Trophoblast cell (in vitro differentiated cells and primary cell): ENCODE results near the gene ANXA2R.

Source experiments
- DNase-seq, 2 donors: peaks; one replicate each; pipeline ENCODE4 v3.0.0-alpha.2; 2016
- H2AFZ ChIP-seq: 2 replicates; pipeline ENCODE4 v1.6.1; 2013; ENCODE audit warnings: low read length, moderate library complexity, mild to moderate bottlenecking; ENCODE audit not compliant: insufficient read depth, poor library complexity
- H2AK5ac ChIP-seq: 2 replicates; pipeline ENCODE4 v1.6.1; 2013; ENCODE audit warnings: mild to moderate bottlenecking, low read length
- H2BK120ac ChIP-seq: 2 replicates; pipeline ENCODE4 v1.6.1; 2013; ENCODE audit warnings: low read length, mild to moderate bottlenecking, moderate library complexity; ENCODE audit not compliant: insufficient read depth, poor library complexity
- H2BK12ac ChIP-seq: 2 replicates; pipeline ENCODE4 v1.6.1; 2013; ENCODE audit warnings: mild to moderate bottlenecking, low read length, moderate library complexity
- H2BK5ac ChIP-seq: 2 replicates; pipeline ENCODE4 v1.6.1; 2013; ENCODE audit warnings: low read length, low read depth, moderate library complexity, mild to moderate bottlenecking; ENCODE audit not compliant: poor library complexity
- H3K14ac ChIP-seq: 2 replicates; pipeline ENCODE4 v1.6.1; 2013; ENCODE audit warnings: mild to moderate bottlenecking, low read length
- H3K18ac ChIP-seq: 2 replicates; pipeline ENCODE4 v1.6.1; 2013; ENCODE audit warnings: mild to moderate bottlenecking, low read length
- H3K23ac ChIP-seq: 2 replicates; pipeline ENCODE4 v1.6.1; 2013; ENCODE audit warnings: low read length
- H3K27ac ChIP-seq: 2 replicates; pipeline ENCODE4 v1.5.1; 2013; ENCODE audit warnings: low read depth, mild to moderate bottlenecking, inconsistent platforms, low read length, moderate library complexity
- H3K27me3 ChIP-seq: 2 replicates; pipeline ENCODE4 v1.6.1; 2013; ENCODE audit warnings: inconsistent platforms, mild to moderate bottlenecking, low read length, moderate library complexity; ENCODE audit not compliant: insufficient read depth
- H3K36me3 ChIP-seq, 2 experiments: 1 replicate in 1 of 2; 2 replicates in 1 of 2; pipeline ENCODE4 v1.6.1; 2013; ENCODE audit warnings: low read length in 2 of 2, mild to moderate bottlenecking in 2 of 2, moderate library complexity in 1 of 2; ENCODE audit not compliant: insufficient read depth in 2 of 2, control insufficient read depth in 1 of 2
- H3K4ac ChIP-seq: 2 replicates; pipeline ENCODE4 v1.6.1; 2013; ENCODE audit warnings: low read depth, mild to moderate bottlenecking, low read length, moderate library complexity
- H3K4me1 ChIP-seq, 2 experiments: 1 replicate in 1 of 2; 2 replicates in 1 of 2; pipeline ENCODE4 v1.6.1; 2013; ENCODE audit warnings: low read length in 2 of 2, mild to moderate bottlenecking in 2 of 2, moderate library complexity in 1 of 2; ENCODE audit not compliant: insufficient read depth in 2 of 2, control insufficient read depth in 1 of 2
- H3K4me2 ChIP-seq: 2 replicates; pipeline ENCODE4 v1.6.1; 2013; ENCODE audit warnings: inconsistent platforms, mild to moderate bottlenecking, low read length, moderate library complexity
- H3K4me3 ChIP-seq: 2 replicates; pipeline ENCODE4 v1.5.1; 2013; ENCODE audit warnings: mild to moderate bottlenecking, low read depth, low read length, inconsistent platforms
- H3K79me1 ChIP-seq: one replicate; pipeline ENCODE4 v1.6.1; 2013; ENCODE audit warnings: low read length
- H3K79me2 ChIP-seq: 2 replicates; pipeline ENCODE4 v1.6.1; 2013; ENCODE audit warnings: low read length, mild to moderate bottlenecking; ENCODE audit not compliant: control insufficient read depth, insufficient read depth, poor library complexity
- H3K9ac ChIP-seq: 2 replicates; pipeline ENCODE4 v1.6.1; 2013; ENCODE audit warnings: mild to moderate bottlenecking, low read length
- H3K9me3 ChIP-seq: 2 replicates; pipeline ENCODE4 v1.6.1; 2013; ENCODE audit warnings: low read depth, mild to moderate bottlenecking, control low read depth, inconsistent platforms, low read length; ENCODE audit not compliant: insufficient read depth
- H4K12ac ChIP-seq: 2 replicates; pipeline ENCODE4 v1.6.1; 2013; ENCODE audit warnings: low read depth, mild to moderate bottlenecking, low read length, moderate library complexity
- H4K8ac ChIP-seq: 2 replicates; pipeline ENCODE4 v1.6.1; 2013; ENCODE audit warnings: low read depth, mild to moderate bottlenecking, low read length, moderate library complexity
- H4K91ac ChIP-seq: one replicate; pipeline ENCODE4 v1.6.1; 2013; ENCODE audit warnings: low read depth, mild to moderate bottlenecking, low read length, moderate library complexity
- WGBS: extraction: QIAGEN DNeasy Blood & Tissue Kit; methylation state at CpG from one replicate; pipeline ENCODE4 v1.1.7; 2013; ENCODE audit warnings: missing lambda C conversion rate; ENCODE audit not compliant: insufficient read length, insufficient coverage; ENCODE audit errors: extremely low coverage; 5-methylcytosine and 5-hydroxymethylcytosine counted together

Gene ANXA2R

DNA sequence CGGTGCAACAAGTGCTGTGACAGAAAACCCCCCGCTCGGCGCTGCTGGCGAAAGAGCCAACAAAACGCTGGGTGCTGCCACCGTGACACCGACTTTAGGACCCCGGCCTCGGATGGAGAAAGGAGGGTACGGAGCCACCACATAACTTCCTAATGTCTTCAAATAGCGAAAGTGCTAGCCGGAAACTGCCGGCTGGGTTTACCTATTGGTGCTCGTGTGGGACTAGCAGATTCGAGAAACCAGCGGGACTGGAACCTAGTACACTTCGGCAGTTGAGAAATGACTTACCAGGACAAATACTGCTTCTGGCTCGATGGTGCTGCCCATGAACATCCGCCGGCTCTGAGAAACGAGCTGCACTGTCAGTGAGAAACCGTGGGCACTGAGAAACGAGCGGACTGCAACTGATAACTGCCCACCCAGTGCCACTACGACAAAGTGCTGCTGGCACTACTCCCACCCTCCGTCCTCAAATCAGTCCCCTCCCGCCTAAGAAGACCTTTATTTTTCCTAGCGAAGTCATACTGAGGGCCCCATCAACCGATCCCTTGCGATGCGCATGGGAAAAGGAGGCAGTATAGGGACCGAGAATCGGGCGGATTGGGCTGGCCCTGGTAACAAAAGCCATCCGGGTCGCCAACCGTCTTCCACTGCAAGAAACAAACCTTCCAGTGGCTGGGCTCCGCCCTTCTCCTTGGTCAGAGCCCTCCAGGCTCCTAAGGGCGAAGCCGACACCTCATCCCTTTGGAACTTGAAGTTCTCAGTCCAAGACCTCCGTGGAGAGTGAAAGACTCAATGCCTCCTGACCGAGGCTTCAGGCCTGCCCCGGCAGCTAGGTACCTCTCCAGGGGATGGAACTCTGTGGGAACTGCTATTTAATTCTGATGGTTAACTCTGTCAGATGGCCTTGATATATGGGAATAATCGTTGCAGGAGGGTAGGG lies 27.0 kb upstream of the ANXA2R start:
- peak overlapping the region; percentile 83 for H3K4me2 ChIP-seq

DNA sequence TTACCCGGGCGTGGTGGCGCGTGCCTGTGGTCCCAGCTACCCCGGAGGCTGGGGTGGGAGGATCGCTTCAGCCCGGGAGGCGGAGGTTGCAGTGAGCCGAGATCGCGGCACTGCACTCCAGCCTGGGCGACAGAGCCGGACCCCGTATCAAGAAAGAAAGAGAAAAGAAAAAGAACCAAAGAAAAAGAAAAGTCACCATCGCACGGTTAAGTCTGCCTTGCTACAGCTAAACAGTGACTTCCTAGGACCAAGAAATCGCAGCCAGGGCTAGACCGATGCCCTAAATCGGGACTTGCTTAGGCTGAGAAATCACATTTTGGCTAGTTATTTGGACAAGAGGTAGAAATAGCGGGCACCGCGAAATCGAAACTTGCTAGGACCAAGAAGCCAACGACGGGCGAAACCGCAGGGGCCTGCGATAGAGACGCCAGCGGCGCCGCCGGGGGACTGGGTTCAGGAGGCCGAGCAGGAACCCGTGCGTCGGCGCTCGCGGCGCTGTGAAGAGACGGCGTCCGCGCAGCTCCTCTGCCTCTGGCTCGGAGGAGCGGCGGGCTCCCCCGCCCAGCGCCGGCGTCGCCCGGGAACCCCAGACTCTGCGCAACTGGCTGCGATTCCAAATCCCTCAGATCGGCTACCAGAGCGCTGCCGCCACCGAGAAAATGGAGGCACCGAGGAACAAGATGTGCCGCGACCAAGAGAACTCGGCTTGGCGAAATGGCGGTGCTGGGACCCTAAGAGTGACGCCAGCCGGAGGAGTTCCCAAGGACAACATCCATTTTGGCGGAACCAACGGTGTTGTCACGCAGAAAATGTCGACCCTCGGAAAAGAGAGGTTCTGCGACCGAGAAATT lies 26.1 kb upstream of the ANXA2R start:
- peak overlapping the region; percentile 95 for H3K18ac ChIP-seq

More for the DNA sequence above, 27.0 kb upstream of the ANXA2R start:
- H2AFZ ChIP-seq = peak overlapping the region; percentile 90
- peak overlapping the region; percentile 91 for H3K14ac ChIP-seq
- peaks cover 18% of the 10 kb centered on the region for H3K79me1 ChIP-seq
- H3K79me2 ChIP-seq = peaks cover 9% of the 10 kb centered on the region
- peak overlapping the region; percentile 68 for H3K4ac ChIP-seq
- WGBS = no CpG with 5 or more reads among the region's 45 CpGs
- no peaks in the 10 kb centered on the region for H3K9me3 ChIP-seq
- peak overlapping the region; percentile 91 for H3K4me3 ChIP-seq
- no peaks in the 10 kb centered on the region for H3K27me3 ChIP-seq
- peak overlapping the region; percentile 83 for H2BK5ac ChIP-seq
- peak overlapping the region; percentile 95 for H3K18ac ChIP-seq
- H4K12ac ChIP-seq = peak overlapping the region; percentile 94
- H3K36me3 ChIP-seq = peaks cover 7 to 11% of the 10 kb centered on the region in 2 experiments
- H2BK120ac ChIP-seq = peak overlapping the region; percentile 94
- H3K23ac ChIP-seq = no peak overlapping the region
- H2BK12ac ChIP-seq = no peak overlapping the region
- peaks cover 6 to 13% of the 10 kb centered on the region in 2 experiments for H3K4me1 ChIP-seq
- peak overlapping the region; percentile 73 for H2AK5ac ChIP-seq
- peak overlapping the region; percentile 97 for H4K8ac ChIP-seq
- H3K27ac ChIP-seq = peak overlapping the region; percentile 91
- DNase-seq = peak; percentile 90 to 98
- H4K91ac ChIP-seq = peak overlapping the region; percentile 95
- peak overlapping the region; percentile 97 for H3K9ac ChIP-seq

DNA sequence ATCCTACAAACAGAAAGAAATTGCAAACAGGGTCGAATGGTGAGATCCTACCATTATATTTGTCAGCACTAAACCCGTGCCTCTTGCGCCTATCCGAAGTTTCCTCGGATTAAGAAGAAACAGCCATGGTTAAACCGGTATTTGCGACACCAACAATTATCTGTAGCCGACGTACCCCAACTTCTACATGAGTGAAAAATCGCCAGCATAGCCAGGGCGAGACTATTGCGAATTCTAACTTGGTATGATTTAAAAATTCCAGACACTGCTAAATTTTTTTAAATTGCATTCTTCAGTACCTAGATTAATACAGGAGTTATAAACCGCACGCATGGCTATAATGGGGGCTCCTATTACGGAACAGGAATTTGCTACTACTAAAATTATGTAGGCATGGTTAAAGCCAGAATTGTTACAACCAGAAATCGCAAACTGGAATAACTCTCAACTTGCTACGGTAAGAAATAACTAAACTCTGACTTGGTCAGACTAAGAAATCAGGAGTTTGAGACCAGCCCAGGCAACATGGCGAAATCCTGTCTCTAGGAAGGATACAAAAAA lies 25.3 kb upstream of the ANXA2R start:
- H3K27ac ChIP-seq = peak overlapping the region; percentile 91
- no peak overlapping the region for H3K18ac ChIP-seq
- H4K8ac ChIP-seq = peak overlapping the region; percentile 97
- WGBS = no CpG with 5 or more reads among the region's 18 CpGs
- H3K14ac ChIP-seq = no peak overlapping the region
- H2AK5ac ChIP-seq = no peak overlapping the region
- peak overlapping the region; percentile 83 for H2BK5ac ChIP-seq
- peak overlapping the region; percentile 95 for H4K91ac ChIP-seq
- no peak overlapping the region for H4K12ac ChIP-seq
- H3K9me3 ChIP-seq = no peaks in the 10 kb centered on the region
- no peak overlapping the region for H2BK12ac ChIP-seq
- H3K23ac ChIP-seq = no peak overlapping the region
- peaks cover 6 to 13% of the 10 kb centered on the region in 2 experiments for H3K4me1 ChIP-seq
- no peak overlapping the region for H3K4ac ChIP-seq
- H3K27me3 ChIP-seq = no peaks in the 10 kb centered on the region
- peak overlapping the region; percentile 75 for H2AFZ ChIP-seq
- DNase-seq = peak; percentile 24 to 91
- H2BK120ac ChIP-seq = peak overlapping the region; percentile 94
- peak overlapping the region; percentile 83 for H3K4me2 ChIP-seq
- H3K4me3 ChIP-seq = peak overlapping the region; percentile 91
- peaks cover 9% of the 10 kb centered on the region for H3K79me2 ChIP-seq
- peak overlapping the region; percentile 65 for H3K9ac ChIP-seq
- peaks cover 18% of the 10 kb centered on the region for H3K79me1 ChIP-seq
- H3K36me3 ChIP-seq = peaks cover 0 to 2% of the 10 kb centered on the region in 2 experiments

More for the DNA sequence above, 26.1 kb upstream of the ANXA2R start:
- Histone ChIP-seq H2AK5ac (no peak overlapping the region), H2AFZ (peak overlapping the region; percentile 75), H3K9ac (peak overlapping the region; percentile 95), H4K91ac (peak overlapping the region; percentile 95), H3K36me3 (peaks cover 2 to 7% of the 10 kb centered on the region in 2 experiments), H3K27ac (peak overlapping the region; percentile 91), H4K8ac (peak overlapping the region; percentile 97), H2BK5ac (peak overlapping the region; percentile 83), H3K4me3 (peak overlapping the region; percentile 91), H3K79me2 (peaks cover 9% of the 10 kb centered on the region), H3K4me1 (peaks cover 6 to 13% of the 10 kb centered on the region in 2 experiments), H3K79me1 (peaks cover 18% of the 10 kb centered on the region), H3K27me3 (no peaks in the 10 kb centered on the region), H3K14ac (peak overlapping the region; percentile 91), H2BK120ac (peak overlapping the region; percentile 94), H3K4ac (peak overlapping the region; percentile 65), H3K9me3 (no peaks in the 10 kb centered on the region), H2BK12ac (no peak overlapping the region), H4K12ac (peak overlapping the region; percentile 94), H3K23ac (no peak overlapping the region), H3K4me2 (peak overlapping the region; percentile 83)
- WGBS = no CpG with 5 or more reads among the region's 75 CpGs
- DNase-seq = peak; percentile 74 to 89

DNA sequence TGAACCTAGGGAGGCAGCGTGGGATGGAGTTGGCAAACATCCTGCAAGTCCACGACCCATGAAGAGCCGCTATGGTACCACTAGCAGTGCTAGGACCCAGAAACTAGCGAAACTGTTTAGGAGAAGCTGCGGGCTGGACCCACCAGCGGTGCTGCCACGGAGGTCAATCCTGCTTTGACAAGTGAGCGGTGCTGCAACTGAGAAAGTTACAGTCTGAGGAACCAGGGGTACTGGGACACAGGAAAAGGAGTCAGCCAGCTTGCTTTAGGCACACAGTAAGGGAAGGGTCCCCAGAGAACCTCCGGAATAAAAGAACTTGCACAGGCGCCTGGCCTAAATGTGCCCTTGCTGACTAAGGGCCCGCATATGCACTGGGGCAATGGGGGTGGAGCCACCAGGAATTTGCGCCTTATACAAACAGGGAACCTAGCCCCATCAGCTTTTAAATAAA lies 23.6 kb upstream of the ANXA2R start:
- H3K18ac ChIP-seq = no peak overlapping the region
- no peak overlapping the region for H3K9ac ChIP-seq
- no peak overlapping the region for H2BK5ac ChIP-seq
- H4K12ac ChIP-seq = no peak overlapping the region
- no peak overlapping the region for H3K14ac ChIP-seq
- no peak overlapping the region for H3K23ac ChIP-seq
- H3K79me2 ChIP-seq = peaks cover 9% of the 10 kb centered on the region
- H3K9me3 ChIP-seq = no peaks in the 10 kb centered on the region
- H3K79me1 ChIP-seq = peaks cover 18% of the 10 kb centered on the region
- H3K4me3 ChIP-seq = no peak overlapping the region
- no peak overlapping the region for H2BK12ac ChIP-seq
- no peaks in the 10 kb centered on the region for H3K36me3 ChIP-seq
- peaks cover 6 to 13% of the 10 kb centered on the region in 2 experiments for H3K4me1 ChIP-seq
- H2AK5ac ChIP-seq = no peak overlapping the region
- no peak overlapping the region for H4K8ac ChIP-seq
- H2AFZ ChIP-seq = no peak overlapping the region
- no peak overlapping the region for H3K4me2 ChIP-seq
- no peak overlapping the region for H3K27ac ChIP-seq
- H3K27me3 ChIP-seq = no peaks in the 10 kb centered on the region
- WGBS = no CpG with 5 or more reads among the region's 12 CpGs
- H3K4ac ChIP-seq = no peak overlapping the region
- peak; percentile 62 to 72 for DNase-seq
- no peak overlapping the region for H4K91ac ChIP-seq
- no peak overlapping the region for H2BK120ac ChIP-seq
